Breast epithelium (tissue), 3 donors: ENCODE results near the gene WFDC5.

ENCODE experiments used
- POLR2A ChIP-seq: fragments of 450-650 bp; IDR thresholded peaks from one replicate; pipeline ENCODE4 v1.6.1; 2016; ENCODE audit warnings: antibody characterized with exemption, mild to moderate bottlenecking, moderate library complexity
- TF ChIP-seq, protein P1 (sequence below), 3 donors: fragments of 450-650 bp; IDR thresholded peaks; one replicate each; pipeline ENCODE4 v1.5.1; 2016 to 2017; ENCODE audit warnings: antibody characterized with exemption in 3 of 3, mild to moderate bottlenecking in 3 of 3, moderate library complexity in 3 of 3

DNA sequence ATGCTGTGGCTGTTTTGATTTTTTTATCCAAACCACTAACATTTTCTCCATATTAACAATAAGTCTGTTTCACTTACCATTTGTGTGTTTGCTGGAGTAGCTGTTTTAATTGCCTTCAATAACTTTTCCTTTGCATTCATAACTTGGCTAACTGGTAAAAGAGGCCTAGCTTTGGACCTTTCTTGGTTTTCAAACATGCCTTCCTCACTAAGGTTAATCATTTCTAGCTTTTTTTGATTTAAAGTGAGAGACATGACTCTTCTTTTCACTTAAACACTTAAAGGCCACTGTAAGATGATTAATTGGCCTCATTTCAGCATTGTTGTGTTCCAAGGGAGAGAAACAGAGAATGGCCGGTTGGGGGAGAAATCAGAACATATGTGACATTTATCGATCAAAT is 6.4 kb upstream of the WFDC5 start:
- no peak for TF ChIP-seq POLR2A
- TF ChIP-seq, protein P1, sequence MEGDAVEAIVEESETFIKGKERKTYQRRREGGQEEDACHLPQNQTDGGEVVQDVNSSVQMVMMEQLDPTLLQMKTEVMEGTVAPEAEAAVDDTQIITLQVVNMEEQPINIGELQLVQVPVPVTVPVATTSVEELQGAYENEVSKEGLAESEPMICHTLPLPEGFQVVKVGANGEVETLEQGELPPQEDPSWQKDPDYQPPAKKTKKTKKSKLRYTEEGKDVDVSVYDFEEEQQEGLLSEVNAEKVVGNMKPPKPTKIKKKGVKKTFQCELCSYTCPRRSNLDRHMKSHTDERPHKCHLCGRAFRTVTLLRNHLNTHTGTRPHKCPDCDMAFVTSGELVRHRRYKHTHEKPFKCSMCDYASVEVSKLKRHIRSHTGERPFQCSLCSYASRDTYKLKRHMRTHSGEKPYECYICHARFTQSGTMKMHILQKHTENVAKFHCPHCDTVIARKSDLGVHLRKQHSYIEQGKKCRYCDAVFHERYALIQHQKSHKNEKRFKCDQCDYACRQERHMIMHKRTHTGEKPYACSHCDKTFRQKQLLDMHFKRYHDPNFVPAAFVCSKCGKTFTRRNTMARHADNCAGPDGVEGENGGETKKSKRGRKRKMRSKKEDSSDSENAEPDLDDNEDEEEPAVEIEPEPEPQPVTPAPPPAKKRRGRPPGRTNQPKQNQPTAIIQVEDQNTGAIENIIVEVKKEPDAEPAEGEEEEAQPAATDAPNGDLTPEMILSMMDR (IDR thresholded peaks at IDR 0.05), result no peak
